HG02938 (cell line): ENCODE results near the gene PLCH2.

Source experiments
- ATAC-seq: cut with Tn5 transposase; IDR thresholded peaks from one replicate; pipeline ENCODE4 v1.9.1; 2021; ENCODE audit warnings: mild to moderate bottlenecking, moderate library complexity; ENCODE audit not compliant: unreplicated experiment

Gene PLCH2

GRCh38 chr1:2460996-2461751, 14.9 kb upstream of the PLCH2 start:
- ATAC-seq, result no peak

- no peak for ATAC-seq
Observed at GRCh38 chr1:2462819-2463218, 13.3 kb upstream of the PLCH2 start.

- ATAC-seq, result no peak
Observed at GRCh38 chr1:2463396-2463795, 12.7 kb upstream of the PLCH2 start.

DNA sequence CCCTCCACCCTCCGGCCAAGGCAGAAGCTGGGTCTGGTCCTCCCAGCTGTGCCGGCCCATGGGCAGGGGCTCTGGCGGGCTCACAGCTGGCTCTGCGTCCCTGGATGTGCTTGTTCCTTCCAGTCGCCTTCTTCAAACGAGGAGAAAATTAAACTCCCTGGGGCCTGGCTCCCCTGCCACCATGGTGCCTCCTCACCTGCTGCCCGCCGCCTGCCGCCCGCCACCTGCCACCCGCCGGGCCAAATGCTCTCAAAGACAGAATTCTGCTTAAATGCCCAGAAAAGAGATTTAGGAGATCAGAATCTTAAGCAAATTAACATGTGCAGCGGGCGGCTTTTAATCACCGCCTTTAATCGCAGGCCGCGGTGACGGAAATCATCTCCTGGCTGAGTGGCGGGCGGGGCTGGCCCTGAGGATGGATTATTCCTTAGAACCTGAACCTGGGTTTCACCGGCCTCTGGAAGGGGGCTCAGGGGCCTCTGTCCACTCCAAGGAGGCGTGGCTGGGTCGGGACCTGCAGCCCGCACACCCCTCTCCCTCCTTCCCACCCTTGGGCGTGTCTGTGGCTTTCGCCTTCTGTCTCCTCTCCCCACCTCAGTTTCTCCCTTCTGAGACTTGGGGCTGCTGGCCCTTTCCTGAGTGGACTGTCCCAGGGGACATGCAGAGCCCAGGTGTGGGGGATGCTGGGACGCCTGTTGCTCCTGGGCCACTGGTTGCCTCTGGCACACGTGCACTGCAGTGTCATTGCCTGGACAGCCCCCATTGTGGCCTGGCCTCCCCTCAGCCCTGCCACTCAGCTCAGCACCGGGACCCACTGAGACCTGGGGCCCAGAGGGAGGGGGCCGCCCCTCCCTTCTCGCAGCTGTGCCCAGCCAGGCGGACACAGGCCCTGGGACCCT, 10.5 kb upstream of the PLCH2 start:
- ATAC-seq, result no peak

DNA sequence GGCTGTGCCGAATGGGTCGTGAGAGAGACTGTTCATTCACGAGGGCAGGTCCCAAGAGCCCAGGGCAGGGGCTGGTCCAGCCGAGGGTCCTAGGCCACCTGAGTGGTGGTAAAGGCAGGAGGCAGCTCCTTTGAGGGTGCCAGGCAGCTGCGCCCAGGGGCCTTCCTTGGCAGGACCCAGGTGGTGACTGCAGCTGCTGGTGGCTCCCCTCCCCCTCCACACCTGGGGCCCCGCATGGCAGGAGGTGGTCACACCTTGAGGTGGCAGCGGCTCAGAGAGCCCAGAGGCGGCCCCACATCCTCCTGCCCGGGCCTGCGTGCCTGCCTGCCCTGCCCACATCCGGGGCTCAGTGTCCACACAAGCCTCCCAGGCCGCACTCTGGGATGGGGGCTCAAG, 9.8 kb upstream of the PLCH2 start:
- no peak for ATAC-seq

- no peak for ATAC-seq
Observed at GRCh38 chr1:2466958-2467554, 9.0 kb upstream of the PLCH2 start.

DNA sequence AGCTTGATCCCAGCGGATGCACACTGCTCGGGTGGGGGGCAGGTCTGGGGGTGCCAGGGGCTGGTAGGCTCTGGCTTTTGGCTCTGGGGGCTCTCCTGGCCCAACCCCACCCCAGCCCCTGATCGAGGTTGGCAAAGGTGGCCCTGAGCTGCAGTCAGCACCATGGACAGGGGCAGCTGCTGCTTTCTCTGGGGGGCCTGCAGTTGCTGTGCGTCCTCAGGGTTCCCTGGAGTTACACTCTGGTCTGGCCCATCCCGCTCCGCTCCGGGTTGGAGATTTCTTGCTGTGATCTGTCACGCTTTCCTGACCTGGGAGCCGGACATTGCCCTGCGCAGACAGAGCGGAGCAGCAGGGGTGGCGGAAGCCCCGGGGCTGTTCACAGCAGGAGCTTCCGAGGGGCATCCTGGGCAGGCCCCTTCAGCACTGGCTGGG, 8.0 kb upstream of the PLCH2 start:
- no peak for ATAC-seq

DNA sequence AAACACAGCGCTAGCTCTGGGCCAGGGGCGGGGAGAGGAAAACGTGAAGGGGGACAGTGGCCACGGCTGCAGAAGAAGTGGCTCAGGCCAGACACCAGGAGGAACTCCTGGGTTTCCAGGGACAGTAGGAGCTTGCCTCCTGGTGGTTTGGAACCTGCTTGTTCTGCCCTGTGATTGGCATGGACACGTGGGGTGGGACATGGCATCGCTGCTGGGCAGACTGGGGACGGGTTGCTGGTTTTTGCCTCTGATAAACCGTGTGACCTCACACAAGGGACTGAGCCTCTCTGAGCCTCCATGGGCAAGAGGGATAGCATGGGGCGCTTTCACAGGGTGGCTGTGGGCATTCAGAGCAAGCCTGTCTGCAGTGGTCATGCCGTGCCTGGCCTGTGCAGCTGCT, 7.5 kb upstream of the PLCH2 start:
- no peak for ATAC-seq

DNA sequence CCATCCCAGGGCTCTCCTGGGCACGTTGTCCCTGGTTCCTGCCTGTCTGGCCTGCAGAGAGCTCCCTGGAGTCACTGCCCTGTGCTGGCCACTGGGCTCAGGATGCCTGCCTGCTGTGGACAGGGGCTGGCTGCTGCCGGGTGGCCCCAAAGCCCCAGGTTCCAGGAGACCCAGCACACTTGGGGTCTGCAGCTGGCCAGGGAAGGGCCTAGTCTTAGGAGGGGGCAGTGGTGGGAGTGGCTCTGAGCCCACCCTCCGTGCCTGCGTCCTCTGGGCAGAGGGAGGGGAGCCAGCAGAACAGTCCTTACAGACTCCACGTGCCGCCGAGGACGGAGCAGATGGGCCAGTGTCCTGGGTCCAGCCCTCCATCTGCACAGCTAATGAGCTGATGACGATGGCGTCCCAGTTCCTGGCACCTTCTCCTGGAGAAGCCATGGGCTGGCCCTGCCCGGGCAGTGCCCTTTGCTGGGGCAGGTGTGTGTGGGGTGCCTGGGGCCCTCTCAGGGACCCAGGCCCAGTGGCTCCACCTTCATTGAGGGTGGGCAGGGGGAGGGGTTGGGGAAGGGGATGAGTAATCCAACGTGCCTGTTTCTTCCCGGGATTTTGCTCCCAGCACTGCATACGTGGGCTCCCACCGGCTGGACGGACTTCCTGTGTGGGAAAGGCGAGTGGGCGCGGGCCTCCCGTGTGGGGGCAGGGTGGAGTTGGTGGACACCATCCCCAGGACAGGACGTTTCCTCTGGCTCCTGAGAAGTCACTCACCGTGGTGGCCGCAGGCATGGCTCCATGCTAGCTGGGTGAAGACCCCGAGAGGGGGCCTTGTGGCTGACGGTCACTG, 6.8 kb upstream of the PLCH2 start:
- ATAC-seq, result no peak

DNA sequence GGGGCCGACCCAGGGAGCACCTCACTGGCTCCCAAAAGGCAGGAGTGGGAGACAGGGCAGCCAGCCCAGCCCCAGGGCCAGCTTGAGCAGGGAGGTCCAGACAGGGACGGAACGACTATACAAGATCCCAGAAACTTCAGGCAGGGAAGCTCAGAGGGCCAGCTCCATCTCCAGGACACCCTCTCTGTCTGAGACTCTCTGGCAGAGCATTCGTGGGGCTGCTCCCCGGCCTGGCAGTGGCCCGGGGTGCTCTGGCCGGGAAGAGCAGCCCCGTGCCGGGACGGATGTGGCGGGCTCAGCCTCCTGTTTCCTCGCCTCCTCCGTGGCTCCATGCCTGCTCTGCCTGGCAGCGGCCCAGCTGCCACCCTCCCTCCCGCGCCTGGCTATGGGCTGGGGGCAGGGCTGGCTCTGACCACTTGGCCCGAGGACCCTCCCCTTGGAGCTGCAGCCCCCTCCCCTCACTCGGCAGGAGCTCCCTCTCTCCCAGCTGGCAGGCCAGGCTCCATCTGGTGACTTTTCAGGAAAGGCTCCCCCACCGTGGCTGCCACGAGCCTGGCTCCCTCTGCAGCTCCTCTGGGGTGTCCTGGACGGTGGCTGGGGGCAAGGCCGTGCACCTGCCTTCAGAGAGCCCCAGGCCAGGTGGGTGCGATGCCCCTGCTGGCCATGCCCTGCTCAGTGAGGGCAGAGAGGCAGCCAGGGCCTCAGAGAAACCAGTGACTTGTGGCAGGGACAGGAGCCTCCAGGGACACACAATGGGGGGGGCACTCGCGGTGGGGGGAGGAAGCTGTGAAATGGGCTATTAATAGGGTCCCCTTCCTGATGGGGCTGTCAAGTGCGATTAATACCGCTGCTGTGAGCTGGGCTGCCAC, 5.6 kb upstream of the PLCH2 start:
- no peak for ATAC-seq

DNA sequence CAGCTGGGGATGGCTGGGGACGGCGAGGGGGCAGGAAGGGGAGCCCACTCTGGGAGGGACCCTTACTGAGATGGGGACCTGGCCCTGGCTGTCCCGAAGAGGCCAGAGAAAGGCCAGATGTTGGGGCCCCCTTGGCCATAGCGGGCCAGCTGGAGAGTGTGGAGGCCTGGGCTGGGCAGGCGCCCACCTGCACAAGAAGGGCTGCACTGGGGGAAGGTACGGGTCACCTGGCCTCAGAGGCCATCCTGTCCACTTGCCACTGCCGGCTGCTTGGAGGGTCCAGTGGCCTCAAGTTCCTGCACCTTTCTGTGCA, 5.0 kb upstream of the PLCH2 start:
- no peak for ATAC-seq

DNA sequence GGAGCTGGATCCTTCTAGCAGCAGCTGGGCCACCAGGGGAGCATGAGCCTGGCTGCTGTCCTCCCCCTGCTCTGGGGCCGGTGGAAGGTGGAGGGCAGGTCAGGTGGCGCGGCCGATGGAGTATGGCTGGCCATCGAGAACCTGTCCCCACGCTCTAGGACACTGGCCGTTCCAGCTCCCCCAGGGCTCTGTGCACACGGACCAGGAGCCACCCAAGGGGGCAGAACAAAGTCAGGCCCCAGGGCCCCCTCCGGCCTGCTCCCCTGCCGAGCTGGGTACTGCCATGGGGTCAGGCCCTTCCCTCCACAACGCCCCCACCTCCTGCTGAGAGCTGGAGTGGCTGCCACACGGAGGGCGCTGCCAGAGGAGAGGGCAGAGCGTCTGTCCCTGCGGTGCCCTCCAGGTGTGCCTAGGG, 4.5 kb upstream of the PLCH2 start:
- ATAC-seq, result no peak

DNA sequence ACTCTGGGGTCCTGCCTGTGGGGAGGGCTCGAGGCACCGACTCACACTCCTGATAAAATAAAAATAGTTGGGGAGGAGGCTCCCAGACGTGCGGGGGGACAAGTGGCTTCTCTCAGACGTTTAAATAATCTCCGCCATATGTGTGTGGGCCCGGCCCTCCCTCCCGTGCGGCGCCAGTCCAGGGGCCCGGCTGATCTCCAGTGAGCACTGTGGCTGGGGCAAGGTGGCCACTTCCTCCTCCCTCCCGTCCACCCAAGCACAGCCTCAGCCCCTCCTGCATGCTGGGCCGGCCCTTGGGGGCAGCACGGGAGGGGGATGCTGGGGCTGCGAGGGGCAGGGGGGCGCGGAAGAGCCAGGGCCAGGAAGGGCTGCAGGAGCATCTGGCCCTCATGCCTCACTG, 4.0 kb upstream of the PLCH2 start:
- no peak for ATAC-seq

GRCh38 chr1:2472561-2473177, 3.4 kb upstream of the PLCH2 start:
- ATAC-seq, result no peak

DNA sequence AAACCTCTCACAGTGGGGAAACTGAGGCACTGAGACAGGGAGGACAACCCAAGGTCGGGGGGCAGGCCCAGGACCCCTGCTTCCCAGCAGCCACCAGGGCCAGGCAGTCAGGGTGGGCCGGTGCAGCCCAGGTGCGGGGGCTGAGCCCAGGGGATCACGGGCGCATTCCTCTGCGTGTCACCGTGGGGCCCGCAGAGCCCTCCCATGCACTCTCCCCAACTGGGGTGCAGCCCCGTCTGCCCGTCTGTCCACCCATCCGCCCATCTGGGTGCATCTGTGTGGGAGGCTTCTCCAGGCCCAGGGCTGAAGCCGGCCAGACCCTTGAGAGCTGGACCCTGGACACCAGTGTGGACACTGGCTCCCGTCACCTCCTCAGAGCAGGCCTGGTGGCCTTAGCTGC, 2.9 kb upstream of the PLCH2 start:
- no peak for ATAC-seq

DNA sequence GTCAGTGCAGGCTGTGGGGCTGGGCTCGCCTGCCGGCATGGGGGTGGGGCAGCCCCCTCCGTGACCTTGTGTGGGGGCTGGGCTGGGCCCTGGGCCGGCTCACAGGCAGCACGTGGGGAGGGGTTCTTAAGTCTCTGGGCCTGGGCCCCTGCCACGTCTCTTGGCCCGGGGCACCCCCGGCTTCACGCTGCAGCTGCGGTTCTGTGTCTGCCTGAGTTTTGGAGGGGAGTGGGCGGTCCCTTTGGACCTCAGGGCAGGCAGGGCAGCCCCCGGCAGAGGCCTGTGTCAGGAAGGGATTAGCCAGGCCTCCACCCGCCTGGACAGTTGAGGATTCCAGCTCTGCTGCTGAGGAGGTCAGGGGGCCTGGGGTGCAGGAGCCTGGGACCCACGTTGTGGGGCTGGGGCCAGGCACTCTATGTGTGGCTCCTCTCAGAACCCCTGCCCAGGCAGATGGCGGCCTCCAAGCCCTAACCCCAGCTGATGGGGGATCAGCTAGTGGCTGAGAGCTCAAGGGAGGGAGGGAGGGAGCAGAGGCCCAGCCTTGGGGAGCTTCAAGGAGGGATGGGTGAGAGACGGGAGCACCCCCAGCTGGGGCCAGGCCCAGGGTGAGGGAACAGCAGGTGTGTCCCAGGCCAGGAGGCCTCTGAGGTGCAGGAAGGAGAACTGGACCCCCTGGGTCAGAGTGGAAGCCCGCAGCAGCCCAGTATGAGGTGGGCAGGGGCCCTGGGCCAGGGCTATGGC, 1.8 kb upstream of the PLCH2 start:
- no peak for ATAC-seq

GRCh38 chr1:2474933-2475371, 1.1 kb upstream of the PLCH2 start:
- ATAC-seq, result no peak

DNA sequence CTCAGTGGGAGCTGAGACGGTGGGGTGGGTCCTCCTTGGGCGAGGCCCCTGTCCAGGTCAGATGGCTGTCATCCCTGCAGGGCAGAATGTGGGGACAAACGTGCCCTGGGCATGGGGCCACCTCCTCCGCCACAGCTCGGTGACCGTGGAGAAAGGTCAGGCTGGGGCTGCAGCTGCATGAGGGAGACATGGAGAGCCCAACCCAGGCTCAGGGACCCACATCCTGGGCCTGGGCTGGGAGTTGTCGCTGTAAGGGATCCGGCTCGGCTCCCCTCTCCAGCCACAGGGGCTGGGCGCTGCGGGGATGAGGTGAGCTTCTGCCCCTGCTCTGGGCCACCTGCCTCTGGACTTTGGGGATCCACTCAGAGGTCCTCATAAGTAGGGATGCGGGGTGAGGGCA, 518 bp upstream of the PLCH2 start:
- ATAC-seq, result no peak

- no peak for ATAC-seq
Observed at GRCh38 chr1:2477309-2477708, 1.2 kb downstream of the PLCH2 start.
